Osteocyte (in vitro differentiated cells): ENCODE data around the gene ZNF280B. TPM values are rescaled to one million over a fixed set of nuclear protein-coding genes. Genes with fewer than 3 reads are reported as not detected.

Experiments used
- DNase-seq: peaks from one replicate; pipeline ENCODE4 v3.0.0; 2021; ENCODE audit warnings: mixed read lengths; ENCODE audit not compliant: unreplicated experiment; ENCODE audit errors: extremely low spot score
- H3K27ac Mint-ChIP-seq: one replicate; pipeline ENCODE4 v1.8.0; 2021; ENCODE audit warnings: mild to moderate bottlenecking, mixed read lengths; ENCODE audit not compliant: unreplicated experiment
- H3K27me3 Mint-ChIP-seq: one replicate; pipeline ENCODE4 v1.8.0; 2021; ENCODE audit warnings: mixed read lengths; ENCODE audit not compliant: unreplicated experiment
- H3K36me3 Mint-ChIP-seq: one replicate; pipeline ENCODE4 v1.8.0; 2021; ENCODE audit warnings: mixed read lengths; ENCODE audit not compliant: unreplicated experiment
- H3K4me1 Mint-ChIP-seq: one replicate; pipeline ENCODE4 v1.8.0; 2021; ENCODE audit warnings: mixed read lengths; ENCODE audit not compliant: unreplicated experiment
- H3K4me3 Mint-ChIP-seq: one replicate; pipeline ENCODE4 v1.8.0; 2021; ENCODE audit warnings: mild to moderate bottlenecking, moderate library complexity, mixed read lengths; ENCODE audit not compliant: unreplicated experiment
- H3K9me3 Mint-ChIP-seq: one replicate; pipeline ENCODE4 v1.8.0; 2021; ENCODE audit warnings: mixed read lengths; ENCODE audit not compliant: unreplicated experiment
- CTCF ChIP-seq: fragments of 200-600 bp; sonication (generic); IDR thresholded peaks from 2 replicates; pipeline ENCODE4 v1.5.0; 2021; ENCODE audit warnings: antibody characterized with exemption, mild to moderate bottlenecking, moderate library complexity
- total RNA-seq: library from RNA; stranded (reverse); gene quantifications from 2 replicates; pipeline ENCODE4 v1.2.1, GENCODE V29; 2021

The ZNF280B gene
- total RNA-seq, 1 donor from 2014 or later: 2.1 TPM

GRCh38 chr22:22440188-22440587 lies 68.4 kb downstream of the ZNF280B start:
- Mint-ChIP-seq H3K27me3 (peaks cover 17% of the 10 kb centered on the region), H3K4me1 (no peaks in the 10 kb centered on the region), H3K4me3 (no peak overlapping the region), H3K27ac (no peak overlapping the region), H3K9me3 (peaks cover 8% of the 10 kb centered on the region), H3K36me3 (no peaks in the 10 kb centered on the region)
- no peak for TF ChIP-seq CTCF
- DNase-seq: no peak

Other genes starting within 250 kb of the ZNF280B start
- not detected in 2 replicates for gene ZNF280A, start 11.5 kb upstream of the ZNF280B start, total RNA-seq
- not detected in 2 replicates for gene PRAME, start 50.5 kb upstream of the ZNF280B start, total RNA-seq
- not detected in 2 replicates for gene GGTLC2, start 135.9 kb upstream of the ZNF280B start, total RNA-seq